Right atrium auricular region (tissue), 2 donors: ENCODE results near the gene KRTAP19-4. TPM values are rescaled to one million over a fixed set of nuclear protein-coding genes. Genes with fewer than 3 reads are reported as not detected.
A peak's percentile ranks its signal among the peaks of the same experiment; 100 is the strongest.

Experiments
- DNase-seq: peaks from one replicate; pipeline ENCODE4 v3.0.0-alpha.2; 2019; ENCODE audit warnings: low spot score
- H3K27ac ChIP-seq, 2 donors: fragments of 200-600 bp; sonication (generic); 1 replicate in 1 of 2; 2 replicates in 1 of 2; pipeline ENCODE4 v1.5.1; 2016 to 2019
- H3K27me3 ChIP-seq, 2 donors: fragments of 200-600 bp; sonication (generic); one replicate each; pipeline versions ENCODE4 v1.5.1 to v1.6.0; 2017 to 2019
- H3K36me3 ChIP-seq: fragments of 200-600 bp; sonication (generic); one replicate; pipeline ENCODE4 v1.5.1; 2016
- H3K4me1 ChIP-seq, 2 donors: fragments of 200-600 bp; sonication (generic); one replicate each; pipeline versions ENCODE4 v1.5.1 to v1.6.0; 2017 to 2019
- H3K4me3 ChIP-seq, 2 donors: fragments of 200-600 bp; sonication (generic); 1 replicate in 1 of 2; 2 replicates in 1 of 2; pipeline ENCODE4 v1.5.1; 2017 to 2019; ENCODE audit warnings: mild to moderate bottlenecking in 1 of 2, moderate library complexity in 1 of 2
- H3K9me3 ChIP-seq, 2 donors: fragments of 200-600 bp; sonication (generic); one replicate each; pipeline ENCODE4 v1.5.1; 2019
- total RNA-seq, 2 donors: library from RNA; depleted of rRNA; stranded (reverse); fragments of >200 nt; gene quantifications; one replicate each; pipeline ENCODE4 v1.1.0, GENCODE V29; 2016
- TF ChIP-seq, protein P1 (sequence below), 2 donors: fragments of 200-600 bp; sonication (generic); IDR thresholded peaks; one replicate each; pipeline ENCODE4 v1.5.1; 2019; ENCODE audit warnings: antibody characterized with exemption in 2 of 2

The KRTAP19-4 gene
- total RNA-seq, 2 donors from 2014 or later, result not detected

DNA sequence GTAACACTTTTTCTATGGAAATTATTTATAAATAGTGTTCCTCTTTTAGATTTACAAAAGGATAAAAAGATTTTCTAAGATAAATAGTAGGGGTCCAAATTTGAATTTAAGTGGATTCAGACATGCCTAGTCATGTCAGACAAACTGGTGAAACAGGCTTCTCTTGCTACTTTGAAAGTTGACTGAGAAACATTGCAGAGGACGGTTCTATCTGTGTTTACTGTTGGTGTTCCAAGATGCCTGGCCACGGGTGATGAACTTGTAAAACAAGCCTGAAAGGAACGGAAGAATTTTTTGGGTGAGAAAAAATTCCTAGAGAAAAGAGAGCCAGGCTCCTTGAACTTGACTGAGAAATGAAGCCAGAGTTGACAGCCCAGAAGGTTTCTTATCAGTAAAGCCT is 19.0 kb downstream of the KRTAP19-4 start:
- no peak overlapping the region for H3K4me3 ChIP-seq
- no peak overlapping the region for H3K27ac ChIP-seq
- no peaks in the 10 kb centered on the region for H3K9me3 ChIP-seq
- H3K36me3 ChIP-seq, result no peaks in the 10 kb centered on the region
- DNase-seq, result no peak
- TF ChIP-seq, protein P1, sequence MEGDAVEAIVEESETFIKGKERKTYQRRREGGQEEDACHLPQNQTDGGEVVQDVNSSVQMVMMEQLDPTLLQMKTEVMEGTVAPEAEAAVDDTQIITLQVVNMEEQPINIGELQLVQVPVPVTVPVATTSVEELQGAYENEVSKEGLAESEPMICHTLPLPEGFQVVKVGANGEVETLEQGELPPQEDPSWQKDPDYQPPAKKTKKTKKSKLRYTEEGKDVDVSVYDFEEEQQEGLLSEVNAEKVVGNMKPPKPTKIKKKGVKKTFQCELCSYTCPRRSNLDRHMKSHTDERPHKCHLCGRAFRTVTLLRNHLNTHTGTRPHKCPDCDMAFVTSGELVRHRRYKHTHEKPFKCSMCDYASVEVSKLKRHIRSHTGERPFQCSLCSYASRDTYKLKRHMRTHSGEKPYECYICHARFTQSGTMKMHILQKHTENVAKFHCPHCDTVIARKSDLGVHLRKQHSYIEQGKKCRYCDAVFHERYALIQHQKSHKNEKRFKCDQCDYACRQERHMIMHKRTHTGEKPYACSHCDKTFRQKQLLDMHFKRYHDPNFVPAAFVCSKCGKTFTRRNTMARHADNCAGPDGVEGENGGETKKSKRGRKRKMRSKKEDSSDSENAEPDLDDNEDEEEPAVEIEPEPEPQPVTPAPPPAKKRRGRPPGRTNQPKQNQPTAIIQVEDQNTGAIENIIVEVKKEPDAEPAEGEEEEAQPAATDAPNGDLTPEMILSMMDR (IDR thresholded peaks at IDR 0.05), result no peak
- peaks cover 0 to 3% of the 10 kb centered on the region in 2 donors for H3K4me1 ChIP-seq
- no peaks in the 10 kb centered on the region for H3K27me3 ChIP-seq

DNA sequence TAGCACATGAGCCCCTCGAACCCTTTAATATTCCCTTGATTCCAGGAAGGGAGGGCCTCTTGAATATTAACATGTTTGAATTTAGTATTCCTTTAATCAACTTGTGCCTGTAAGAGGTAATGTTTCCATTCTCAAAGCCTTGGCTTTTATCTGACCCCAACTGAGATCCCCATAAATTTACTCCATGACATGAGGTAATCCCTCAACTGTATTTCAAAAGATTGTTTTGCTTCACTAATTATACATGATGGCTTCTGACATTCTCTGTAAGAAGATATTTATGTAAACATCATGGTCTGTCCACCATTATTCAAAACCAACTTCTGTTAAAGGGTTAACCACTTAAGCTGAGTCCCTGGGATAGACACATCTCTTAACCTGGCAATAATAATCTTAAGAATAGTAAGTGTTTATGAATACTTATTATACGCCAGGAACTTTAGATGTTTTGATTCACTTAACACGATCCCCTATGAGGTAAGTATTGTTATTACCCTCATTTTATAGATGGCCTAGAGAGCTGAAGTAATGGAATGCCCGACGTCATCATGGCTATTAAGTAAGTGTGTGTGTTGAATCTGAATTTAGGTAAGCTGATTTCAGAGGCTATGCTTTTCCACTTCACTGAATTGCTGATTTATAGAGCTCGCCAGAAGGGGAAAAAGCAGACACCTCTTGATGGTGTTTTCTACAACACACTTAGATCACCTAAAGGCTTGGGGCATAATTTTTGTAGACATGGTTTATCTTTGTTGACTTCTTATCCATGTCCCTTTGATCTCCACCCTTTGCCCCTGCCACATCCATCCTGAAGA is 27.9 kb downstream of the KRTAP19-4 start:
- Histone ChIP-seq H3K9me3 (no peaks in the 10 kb centered on the region), H3K4me1 (no peaks in the 10 kb centered on the region), H3K4me3 (no peak overlapping the region), H3K27ac (no peak overlapping the region), H3K27me3 (no peaks in the 10 kb centered on the region), H3K36me3 (no peaks in the 10 kb centered on the region)
- no peak for DNase-seq
- TF ChIP-seq, protein P1 (IDR thresholded peaks at IDR 0.05), result no peak

DNA sequence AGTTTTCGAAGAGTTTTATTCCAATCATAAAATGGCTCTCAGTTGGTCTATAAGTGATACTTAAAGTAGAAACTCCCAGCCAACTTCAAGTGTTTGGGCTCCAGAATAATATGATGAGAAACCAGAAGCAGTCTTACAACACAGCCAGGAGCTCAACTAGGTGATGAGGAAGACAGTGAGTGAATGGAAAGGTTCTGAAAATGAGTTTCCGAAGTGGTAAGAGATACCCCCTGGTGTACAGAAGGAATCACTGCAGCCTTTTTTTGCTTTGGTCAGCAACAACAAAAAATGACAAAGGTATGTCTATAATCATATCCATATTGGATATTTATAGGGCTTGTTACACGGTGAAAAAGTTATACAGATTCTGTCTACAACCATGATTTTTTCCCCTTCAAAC is 33.3 kb downstream of the KRTAP19-4 start:
- Histone ChIP-seq H3K4me3 (no peak overlapping the region), H3K4me1 (no peaks in the 10 kb centered on the region), H3K9me3 (no peaks in the 10 kb centered on the region), H3K27me3 (no peaks in the 10 kb centered on the region), H3K27ac (no peak overlapping the region), H3K36me3 (no peaks in the 10 kb centered on the region)
- DNase-seq, result no peak
- TF ChIP-seq, protein P1 (IDR thresholded peaks at IDR 0.05), result peak in 1 of 2 donors; percentile 17

DNA sequence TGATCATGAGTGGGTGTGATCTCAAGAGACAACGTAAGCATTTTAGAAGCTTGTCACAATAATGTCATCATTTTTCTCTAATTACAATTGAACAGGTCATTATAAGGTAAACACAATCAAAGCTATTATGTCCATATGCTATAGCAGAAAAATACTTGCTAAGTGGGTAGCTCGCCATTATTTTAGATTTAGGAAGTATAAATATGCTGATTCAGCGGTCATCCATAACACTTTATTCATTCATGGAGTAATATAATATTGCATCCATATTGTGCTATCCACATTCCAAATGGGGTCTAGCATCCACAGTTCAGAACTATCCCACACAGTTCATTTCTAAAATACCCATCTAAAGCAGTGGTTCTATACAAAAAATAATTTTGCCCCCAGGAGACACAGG is 48.5 kb downstream of the KRTAP19-4 start:
- no peak for DNase-seq
- no peaks in the 10 kb centered on the region for H3K9me3 ChIP-seq
- H3K4me1 ChIP-seq, result no peaks in the 10 kb centered on the region
- TF ChIP-seq, protein P1 (IDR thresholded peaks at IDR 0.05), result no peak
- no peaks in the 10 kb centered on the region for H3K36me3 ChIP-seq
- H3K27me3 ChIP-seq, result no peaks in the 10 kb centered on the region
- no peak overlapping the region for H3K4me3 ChIP-seq
- no peak overlapping the region for H3K27ac ChIP-seq

DNA sequence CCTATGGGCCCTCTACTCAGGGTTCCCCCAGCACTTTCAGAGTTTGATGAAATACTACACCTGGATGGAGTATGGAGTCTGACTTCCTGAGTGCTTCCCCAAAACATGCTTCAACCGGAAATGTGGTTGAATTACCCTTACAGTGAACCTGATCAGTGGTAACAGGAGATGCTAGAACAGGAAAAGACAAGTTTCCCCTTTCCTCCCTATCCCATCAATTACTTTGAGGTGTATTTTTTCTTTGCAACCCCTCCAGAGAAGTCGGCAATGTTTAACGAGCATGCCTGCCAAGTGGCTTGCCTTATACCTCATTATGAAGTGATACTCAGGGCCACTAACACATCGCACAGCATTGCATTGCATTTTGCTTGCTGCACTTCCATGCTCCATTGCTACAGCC is 49.9 kb downstream of the KRTAP19-4 start:
- no peaks in the 10 kb centered on the region for H3K36me3 ChIP-seq
- no peak for DNase-seq
- no peak overlapping the region for H3K4me3 ChIP-seq
- no peaks in the 10 kb centered on the region for H3K27me3 ChIP-seq
- H3K4me1 ChIP-seq, result no peaks in the 10 kb centered on the region
- TF ChIP-seq, protein P1 (IDR thresholded peaks at IDR 0.05), result no peak
- no peaks in the 10 kb centered on the region for H3K9me3 ChIP-seq
- no peak overlapping the region for H3K27ac ChIP-seq

Other genes starting within 250 kb of the KRTAP19-4 start
- gene KRTAP24-1, start 214.2 kb downstream of the KRTAP19-4 start, total RNA-seq, result not detected
- not detected for gene KRTAP25-1, start 207.7 kb downstream of the KRTAP19-4 start, total RNA-seq
- gene KRTAP26-1, start 176.8 kb downstream of the KRTAP19-4 start, total RNA-seq, result not detected
- gene KRTAP27-1, start 159.5 kb downstream of the KRTAP19-4 start, total RNA-seq, result not detected
- not detected for gene KRTAP23-1, start 148.6 kb downstream of the KRTAP19-4 start, total RNA-seq
- gene KRTAP13-2, start 124.9 kb downstream of the KRTAP19-4 start, total RNA-seq, result not detected
- not detected for gene KRTAP13-1, start 101.1 kb downstream of the KRTAP19-4 start, total RNA-seq
- not detected for gene KRTAP13-3, start 71.2 kb downstream of the KRTAP19-4 start, total RNA-seq
- not detected for gene KRTAP13-4, start 66.9 kb downstream of the KRTAP19-4 start, total RNA-seq
- gene KRTAP15-1, start 56.9 kb downstream of the KRTAP19-4 start, total RNA-seq, result not detected
- not detected for gene KRTAP19-1, start 16.8 kb downstream of the KRTAP19-4 start, total RNA-seq
- not detected for gene KRTAP19-2, start 9.7 kb downstream of the KRTAP19-4 start, total RNA-seq
- gene KRTAP19-3, start 5.2 kb downstream of the KRTAP19-4 start, total RNA-seq, result not detected
- gene KRTAP19-5, start 5.0 kb upstream of the KRTAP19-4 start, total RNA-seq, result not detected
- gene KRTAP19-6, start 44.7 kb upstream of the KRTAP19-4 start, total RNA-seq, result not detected
- not detected for gene KRTAP19-7, start 64.1 kb upstream of the KRTAP19-4 start, total RNA-seq
- not detected for gene KRTAP22-2, start 93.2 kb upstream of the KRTAP19-4 start, total RNA-seq
- not detected for gene KRTAP6-3, start 95.3 kb upstream of the KRTAP19-4 start, total RNA-seq
- not detected for gene KRTAP6-2, start 101.7 kb upstream of the KRTAP19-4 start, total RNA-seq
- not detected for gene KRTAP22-1, start 103.9 kb upstream of the KRTAP19-4 start, total RNA-seq
- not detected for gene KRTAP6-1, start 116.8 kb upstream of the KRTAP19-4 start, total RNA-seq
- not detected for gene KRTAP20-1, start 119.3 kb upstream of the KRTAP19-4 start, total RNA-seq
- gene KRTAP20-4, start 123.5 kb upstream of the KRTAP19-4 start, total RNA-seq, result not detected
- not detected for gene KRTAP20-2, start 138.0 kb upstream of the KRTAP19-4 start, total RNA-seq
- not detected for gene KRTAP20-3, start 145.7 kb upstream of the KRTAP19-4 start, total RNA-seq
- gene KRTAP21-3, start 221.6 kb upstream of the KRTAP19-4 start, total RNA-seq, result not detected